ENCODE results near the gene LMNA.
A peak's percentile ranks its signal among the peaks of the same experiment; 100 is the strongest.

LMNA gene

GRCh38 chr1:156082309-156083091 lies 32.0 kb upstream of the LMNA start, which contains the start of gene MEX3A:
Gene MEX3A (minus strand): TSS chr1:156082465. CDS start chr1:156081998, 467 bp downstream.
- peak; percentile 97 for DNase-seq

GRCh38 chr1:156083800-156084790 lies 30.4 kb upstream of the LMNA start:
- DNase-seq: no peak

- no peak for DNase-seq
Measured at GRCh38 chr1:156086256-156086662, 28.3 kb upstream of the LMNA start.

GRCh38 chr1:156089704-156090103 lies 24.8 kb upstream of the LMNA start:
- no peak for DNase-seq

GRCh38 chr1:156090138-156090839 lies 24.2 kb upstream of the LMNA start:
- DNase-seq: no peak

GRCh38 chr1:156090840-156091188 lies 23.7 kb upstream of the LMNA start:
- DNase-seq: peak; percentile 99

- no peak for DNase-seq
Measured at GRCh38 chr1:156091610-156092009, 22.9 kb upstream of the LMNA start.

GRCh38 chr1:156095906-156096508 lies 18.5 kb upstream of the LMNA start:
- DNase-seq: no peak

- DNase-seq: peak; percentile 94
Measured at GRCh38 chr1:156096640-156097391, 17.7 kb upstream of the LMNA start.

- no peak for DNase-seq
Measured at GRCh38 chr1:156097499-156098178, 16.9 kb upstream of the LMNA start.

- no peak for DNase-seq
Measured at GRCh38 chr1:156098784-156099183, 15.7 kb upstream of the LMNA start.

- no peak for DNase-seq
Measured at GRCh38 chr1:156099282-156099681, 15.2 kb upstream of the LMNA start.

GRCh38 chr1:156100205-156100995 lies 14.1 kb upstream of the LMNA start:
- peak; percentile 78 for DNase-seq

- DNase-seq: no peak
Measured at GRCh38 chr1:156101880-156102279, 12.6 kb upstream of the LMNA start.

- no peak for DNase-seq
Measured at GRCh38 chr1:156102633-156103511, 11.6 kb upstream of the LMNA start.

- no peak for DNase-seq
Measured at GRCh38 chr1:156103521-156103947, 11.0 kb upstream of the LMNA start.

- DNase-seq: peak; percentile 96
Measured at GRCh38 chr1:156104065-156104810, 10.3 kb upstream of the LMNA start.

All from NCI-H345 (cell line).